GM19351 (cell line): ENCODE results near the gene RABGEF1.
"Not testable (repeated sequence)": the region's sequence is repeated elsewhere in the genome, so short reads cannot be mapped to it uniquely, and the experiment has no call there.

Source experiments
- ATAC-seq: cut with Tn5 transposase; IDR thresholded peaks from one replicate; pipeline ENCODE4 v1.9.1; 2021; ENCODE audit warnings: mild to moderate bottlenecking, moderate library complexity; ENCODE audit not compliant: unreplicated experiment

Gene RABGEF1

DNA sequence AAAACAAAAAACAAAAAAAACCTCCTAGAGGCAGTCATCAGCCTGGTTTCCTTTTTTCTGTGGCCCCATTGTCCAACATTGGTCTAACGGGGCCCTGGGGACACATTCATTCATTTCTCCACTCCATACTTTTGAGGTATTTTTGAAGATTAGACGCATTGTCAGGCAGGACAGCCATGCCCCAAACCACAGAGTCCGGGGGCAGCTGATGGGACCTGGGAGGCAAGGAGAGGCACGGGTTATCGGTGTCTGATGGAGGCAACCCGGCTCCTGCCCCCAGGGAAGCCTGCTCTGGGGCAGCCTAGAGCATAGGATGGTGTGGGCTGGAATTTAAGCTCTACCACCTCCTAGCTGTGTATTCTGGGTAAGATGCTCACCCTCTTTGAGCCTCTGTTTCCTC is 6.5 kb upstream of the RABGEF1 start:
- ATAC-seq: no peak

- no peak for ATAC-seq
Observed at GRCh38 chr7:66735154-66735553, 5.4 kb upstream of the RABGEF1 start.

DNA sequence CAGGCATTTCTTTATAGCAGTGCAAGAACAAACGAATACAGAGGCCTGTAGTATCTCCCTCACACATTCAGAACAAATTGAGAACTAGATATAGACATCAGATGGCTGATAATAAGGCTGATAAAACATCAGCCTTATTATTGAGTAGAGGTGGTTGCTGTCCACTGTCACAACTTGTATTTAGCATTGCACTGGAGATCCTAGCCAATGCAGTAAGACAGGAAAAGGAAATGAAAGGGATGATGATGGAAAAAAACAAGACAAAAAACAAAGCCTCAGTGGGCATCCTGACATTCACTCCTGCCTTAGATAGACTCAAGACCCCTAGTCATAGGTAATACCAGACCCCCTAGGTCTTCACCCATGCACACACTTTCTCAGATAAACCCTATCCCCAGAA is 4.7 kb upstream of the RABGEF1 start:
- no peak for ATAC-seq

DNA sequence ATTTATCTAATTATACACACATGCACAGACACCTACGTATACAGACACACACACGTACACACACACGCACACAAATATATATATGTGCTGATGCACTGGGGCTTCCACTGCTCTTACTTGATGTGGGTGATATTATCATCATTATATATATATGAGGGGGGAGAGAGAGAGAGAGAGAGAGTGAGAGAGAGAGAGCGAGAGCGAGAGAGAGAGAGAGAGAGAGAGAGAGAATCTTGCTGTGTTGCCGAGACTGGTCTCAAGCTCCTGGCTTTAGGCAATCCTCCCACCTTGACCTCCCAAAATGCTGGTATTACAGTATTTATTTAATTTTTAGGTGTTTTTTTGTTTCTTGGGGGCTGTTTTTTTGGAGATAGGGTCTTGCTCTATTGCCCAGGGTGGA is 3.6 kb upstream of the RABGEF1 start:
- ATAC-seq: no peak

- ATAC-seq: no peak
Observed at GRCh38 chr7:66737667-66738066, 2.9 kb upstream of the RABGEF1 start.

DNA sequence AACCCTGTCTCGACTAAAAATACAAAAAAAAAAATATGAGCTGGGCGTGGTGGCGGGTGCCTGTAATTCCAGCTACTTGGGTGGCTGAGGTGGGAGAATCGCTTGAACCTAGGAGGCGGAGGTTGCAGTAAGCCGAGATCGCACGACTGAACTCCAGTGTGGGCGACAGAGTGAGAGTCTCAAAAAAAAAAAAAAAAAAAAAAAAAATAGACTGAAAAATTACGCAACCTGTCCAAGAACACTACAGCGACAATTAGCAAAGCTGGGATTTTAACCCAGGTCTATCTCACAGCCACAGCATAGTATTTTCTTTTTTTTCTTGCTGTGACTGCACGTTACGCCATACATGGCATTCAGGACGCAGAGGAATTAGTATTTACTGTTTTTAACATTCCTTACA is 1.1 kb upstream of the RABGEF1 start:
- no peak for ATAC-seq

DNA sequence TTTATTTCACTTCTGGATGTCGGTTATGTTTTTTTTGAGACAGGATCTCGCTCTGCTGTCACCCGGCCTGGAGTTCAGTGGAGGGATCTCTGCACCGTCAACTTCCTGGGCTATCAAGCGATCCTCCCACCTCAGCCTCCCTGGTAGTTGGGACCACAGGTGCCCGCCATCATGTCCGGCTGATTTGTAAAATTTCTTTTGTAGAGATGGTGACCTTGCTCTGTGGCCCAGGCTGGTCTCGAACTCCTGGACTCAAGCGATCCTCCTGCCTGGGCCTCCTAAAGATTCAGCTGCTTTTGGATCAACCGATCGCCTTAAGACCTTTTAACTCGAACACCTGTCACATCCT is 606 bp upstream of the RABGEF1 start:
- no peak for ATAC-seq

GRCh38 chr7:66740980-66741709 is 612 bp downstream of the RABGEF1 start:
- peak; percentile 35 for ATAC-seq

- no peak for ATAC-seq
Observed at GRCh38 chr7:66741710-66742049, 1.1 kb downstream of the RABGEF1 start.

DNA sequence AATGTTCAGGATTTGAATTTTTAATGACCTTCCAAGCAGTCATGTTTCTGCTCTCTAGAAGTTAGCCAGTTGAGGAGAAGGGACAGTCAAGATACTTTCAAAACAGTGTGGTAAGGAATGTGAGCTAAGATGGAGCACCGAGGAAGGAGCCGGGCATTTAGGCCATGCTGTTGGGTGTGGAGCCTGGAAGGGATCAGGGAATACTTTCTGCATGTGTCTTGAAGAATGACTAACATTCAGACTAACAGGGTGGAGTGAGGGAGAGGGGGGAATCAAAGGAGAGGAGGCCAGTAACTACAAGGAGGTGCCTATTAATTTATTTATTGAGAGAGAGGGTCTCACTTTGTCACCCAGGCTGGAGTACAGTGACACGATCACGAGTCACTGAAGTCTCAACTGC is 1.8 kb downstream of the RABGEF1 start:
- ATAC-seq: not testable (repeated sequence)

DNA sequence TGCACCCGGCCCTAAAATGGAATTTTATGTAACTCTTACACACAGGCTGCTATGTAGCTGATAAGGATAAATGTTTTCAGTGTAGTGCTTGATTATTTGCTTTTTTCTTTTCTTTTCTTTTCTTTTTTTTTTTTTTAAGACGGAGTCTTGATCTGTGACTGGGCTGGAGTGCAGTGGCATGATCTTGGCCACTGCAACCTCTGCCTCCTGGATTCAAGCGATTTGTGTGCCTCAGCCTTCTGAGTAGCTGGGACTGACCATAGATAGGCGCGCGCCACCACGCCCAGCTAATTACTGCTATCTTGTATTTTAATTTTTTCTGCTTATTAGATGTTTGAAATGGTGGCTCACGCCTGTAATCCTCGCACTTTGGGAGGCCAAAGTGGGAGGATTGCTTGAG is 3.4 kb downstream of the RABGEF1 start:
- no peak for ATAC-seq

DNA sequence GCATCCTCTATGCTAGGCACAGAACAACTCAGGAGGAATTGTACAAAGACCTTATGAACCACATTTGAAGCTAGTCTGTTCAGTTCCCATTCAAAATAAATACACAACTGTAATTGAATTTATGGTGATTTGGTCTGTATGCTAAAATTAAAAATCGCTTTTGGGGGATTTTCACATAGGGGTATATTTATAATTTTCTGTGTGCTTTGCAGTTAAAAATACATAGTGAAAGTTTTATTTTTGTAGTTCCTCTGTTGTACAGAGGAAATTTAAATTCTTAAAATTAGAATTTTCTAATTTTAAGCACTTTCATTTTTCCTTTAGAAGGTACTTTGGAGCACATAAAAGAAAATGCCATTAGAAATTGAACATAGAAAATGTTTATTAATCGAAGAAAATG is 6.9 kb downstream of the RABGEF1 start:
- ATAC-seq: no peak

DNA sequence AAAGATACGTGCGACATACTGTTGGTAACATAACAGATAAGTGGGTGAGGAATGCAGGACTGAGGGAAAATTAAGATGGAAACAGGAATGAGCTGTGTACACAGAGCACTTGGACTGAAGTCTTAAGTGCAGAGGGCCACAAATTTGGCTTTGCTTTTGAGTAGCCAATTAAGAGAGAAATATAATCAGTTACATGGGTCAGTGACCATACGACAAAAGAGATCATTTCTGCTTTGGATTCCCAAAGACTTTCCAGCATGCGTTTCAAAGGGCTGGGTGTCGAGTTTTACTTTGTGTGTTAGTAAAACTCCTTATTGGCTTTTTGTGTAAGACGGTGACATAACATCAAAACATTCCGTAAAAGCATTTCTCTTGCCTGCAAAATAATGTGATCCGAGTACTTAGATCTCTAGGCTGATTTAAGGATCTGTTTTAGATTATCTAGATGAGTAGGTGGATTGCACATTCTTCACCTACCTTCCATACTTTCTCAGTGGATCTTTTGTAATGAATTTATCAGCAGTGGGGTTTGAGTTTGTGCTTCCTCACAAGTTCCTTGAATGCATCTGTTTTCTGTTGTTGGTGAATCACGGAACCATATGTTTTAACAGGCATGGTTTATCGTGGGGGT is 7.5 kb downstream of the RABGEF1 start:
- no peak for ATAC-seq

GRCh38 chr7:66748791-66749190 is 8.3 kb downstream of the RABGEF1 start:
- no peak for ATAC-seq

- no peak for ATAC-seq
Observed at GRCh38 chr7:66751945-66752344, 11.4 kb downstream of the RABGEF1 start.

GRCh38 chr7:66754541-66754940 is 14.0 kb downstream of the RABGEF1 start:
- ATAC-seq: no peak

DNA sequence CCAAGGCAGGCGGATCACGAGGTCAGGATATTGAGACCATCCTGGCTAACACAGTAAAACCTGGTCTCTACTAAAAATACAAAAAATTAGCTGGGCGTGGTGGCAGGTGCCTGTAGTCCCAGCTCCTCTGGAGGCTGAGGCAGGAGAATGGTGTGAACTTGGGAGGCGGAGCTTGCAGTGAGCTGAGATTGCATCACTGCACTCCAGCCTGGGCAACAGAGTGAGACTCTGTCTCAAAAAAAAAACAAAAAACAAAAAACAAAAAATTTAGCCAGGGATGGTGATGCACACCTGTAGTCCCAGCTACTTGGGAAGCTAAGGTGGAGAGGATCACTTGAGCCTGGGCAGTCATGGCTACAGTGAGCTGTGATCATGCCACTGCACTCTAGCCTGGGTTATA is 14.5 kb downstream of the RABGEF1 start:
- not testable (repeated sequence) for ATAC-seq

GRCh38 chr7:66756227-66756626 is 15.7 kb downstream of the RABGEF1 start:
- ATAC-seq: not testable (repeated sequence)

GRCh38 chr7:66756889-66757288 is 16.4 kb downstream of the RABGEF1 start:
- ATAC-seq: no peak

DNA sequence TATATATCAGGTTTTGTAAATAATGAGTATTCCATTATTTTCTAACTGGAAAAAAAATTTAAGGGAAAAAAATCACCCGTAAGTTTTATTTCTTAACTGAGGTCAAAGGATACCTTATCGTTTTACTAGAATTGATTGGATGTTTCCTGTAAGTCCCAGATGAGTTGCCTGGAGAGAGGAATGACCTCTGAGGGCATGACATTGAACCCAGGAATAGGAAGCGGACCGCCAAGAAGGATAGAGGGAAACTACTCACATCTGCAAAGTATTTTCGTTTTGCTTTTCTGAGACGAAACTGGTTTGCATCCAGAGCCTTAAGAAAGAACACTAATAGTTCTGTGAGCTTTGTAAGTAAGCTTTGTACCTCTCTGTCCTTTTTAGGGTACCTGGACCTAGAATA is 17.4 kb downstream of the RABGEF1 start:
- ATAC-seq: no peak

- peak; percentile 91 for ATAC-seq
Observed at GRCh38 chr7:66758950-66759628, 18.6 kb downstream of the RABGEF1 start.

- ATAC-seq: not testable (repeated sequence)
Observed at GRCh38 chr7:66763183-66763582, 22.6 kb downstream of the RABGEF1 start.
